ENCODE measurements around the gene AMBRA1.
"Not testable (repeated sequence)": the region's sequence is repeated elsewhere in the genome, so short reads cannot be mapped to it uniquely, and the experiment has no call there.

Gene AMBRA1

DNA sequence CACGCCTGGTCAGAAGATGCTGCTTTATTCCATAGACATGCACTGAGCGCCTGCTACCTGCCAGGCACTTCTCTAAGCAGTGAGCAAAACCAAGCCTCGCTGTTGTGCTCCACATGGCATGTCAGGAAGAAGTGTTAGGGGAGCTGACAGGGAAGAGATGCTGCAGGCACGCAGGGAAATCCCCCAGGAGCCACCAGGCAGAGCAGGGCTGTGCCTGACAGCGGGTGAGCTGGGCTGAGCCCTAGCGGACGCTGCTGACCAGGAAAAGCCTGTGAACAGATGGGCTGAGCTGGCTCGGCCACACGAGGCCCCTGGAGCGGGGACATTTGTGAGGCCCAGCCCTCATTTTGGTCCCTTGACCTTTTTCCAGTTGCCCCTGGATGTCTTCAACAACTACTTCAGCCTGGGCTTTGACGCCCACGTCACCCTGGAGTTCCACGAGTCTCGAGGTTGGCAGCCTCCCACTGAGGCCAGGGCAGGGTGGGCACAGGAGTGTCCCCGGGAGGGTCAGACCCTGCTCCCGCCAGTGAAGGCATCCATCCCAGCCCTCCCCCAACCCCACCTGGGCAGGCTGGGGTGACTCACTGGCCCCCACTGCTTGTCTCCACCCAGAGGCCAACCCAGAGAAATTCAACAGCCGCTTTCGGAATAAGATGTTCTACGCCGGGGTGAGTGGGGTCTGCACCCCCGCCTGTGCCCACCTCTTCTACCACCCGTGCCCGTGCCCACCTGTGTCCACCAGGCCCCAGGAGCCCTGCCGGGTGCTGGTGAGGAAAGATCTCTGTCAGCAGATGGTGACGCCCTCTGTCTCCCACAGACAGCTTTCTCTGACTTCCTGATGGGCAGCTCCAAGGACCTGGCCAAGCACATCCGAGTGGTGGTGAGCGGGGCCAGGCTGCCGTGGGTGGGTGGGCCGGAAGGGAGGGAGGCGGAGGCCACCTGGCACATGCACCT, 219.8 kb downstream of the AMBRA1 start:
- in situ Hi-C loops (cut with HindIII; ENCODE audit: low sequenced_read_pairs): no loop called here

DNA sequence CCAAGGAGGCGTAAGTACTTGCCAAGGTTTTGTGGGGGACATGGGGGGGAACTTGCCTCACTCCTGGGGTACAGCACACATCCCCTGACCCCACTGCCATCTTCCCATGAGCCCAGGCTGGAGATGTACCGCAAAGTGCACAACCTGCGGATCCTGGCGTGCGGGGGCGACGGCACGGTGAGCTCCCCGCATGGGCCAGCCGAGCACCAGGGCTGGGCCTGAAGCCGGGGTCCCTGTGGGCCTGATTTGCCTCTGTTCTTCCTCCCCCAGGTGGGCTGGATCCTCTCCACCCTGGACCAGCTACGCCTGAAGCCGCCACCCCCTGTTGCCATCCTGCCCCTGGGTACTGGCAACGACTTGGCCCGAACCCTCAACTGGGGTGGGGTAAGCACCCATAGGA, 221.3 kb downstream of the AMBRA1 start:
- in situ Hi-C loops (cut with HindIII; ENCODE audit: low sequenced_read_pairs): not testable (repeated sequence)

DNA sequence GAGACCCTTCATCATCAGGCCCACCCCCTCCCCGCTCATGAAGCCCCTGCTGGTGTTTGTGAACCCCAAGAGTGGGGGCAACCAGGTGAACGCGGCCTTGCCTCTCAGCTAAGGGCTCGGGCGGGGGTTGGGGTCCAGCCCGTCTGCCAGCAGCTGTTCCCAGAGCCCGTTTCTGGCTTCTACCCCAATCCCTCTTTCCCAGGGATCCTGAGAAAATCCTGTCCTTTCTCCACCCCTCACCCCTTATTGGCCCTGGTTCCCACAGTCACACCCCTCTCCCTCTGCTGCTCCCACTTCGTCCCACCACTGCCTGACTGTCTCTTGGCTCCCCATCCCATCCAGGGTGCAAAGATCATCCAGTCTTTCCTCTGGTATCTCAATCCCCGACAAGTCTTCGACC, 221.7 kb downstream of the AMBRA1 start:
- in situ Hi-C loops (cut with HindIII; ENCODE audit: low sequenced_read_pairs): no loop called here

GRCh38 chr11:46371262-46371661, 222.6 kb downstream of the AMBRA1 start:
- in situ Hi-C loops (cut with HindIII; ENCODE audit: low sequenced_read_pairs): not testable (repeated sequence)

DNA sequence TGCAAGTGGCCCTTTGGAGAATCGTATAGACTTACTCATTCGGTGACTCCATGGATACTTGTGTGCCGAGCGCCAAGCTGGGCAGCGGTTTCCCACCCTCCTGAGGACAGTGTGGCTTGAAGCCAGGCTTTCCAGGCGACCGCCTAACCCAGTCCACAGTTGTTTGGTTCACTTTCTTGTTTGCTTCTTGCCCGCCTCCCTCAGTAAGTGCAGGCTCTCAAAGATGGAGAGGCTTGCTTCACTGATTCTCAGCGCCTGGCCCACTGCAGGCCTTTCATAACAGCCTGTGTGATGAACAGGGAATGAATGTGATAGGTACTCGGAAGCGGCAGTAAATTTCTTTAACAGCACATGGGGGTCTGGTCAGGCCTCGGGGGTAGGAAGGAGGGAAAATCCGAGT, 223.6 kb downstream of the AMBRA1 start:
- in situ Hi-C loops (cut with HindIII; ENCODE audit: low sequenced_read_pairs): no loop called here

DNA sequence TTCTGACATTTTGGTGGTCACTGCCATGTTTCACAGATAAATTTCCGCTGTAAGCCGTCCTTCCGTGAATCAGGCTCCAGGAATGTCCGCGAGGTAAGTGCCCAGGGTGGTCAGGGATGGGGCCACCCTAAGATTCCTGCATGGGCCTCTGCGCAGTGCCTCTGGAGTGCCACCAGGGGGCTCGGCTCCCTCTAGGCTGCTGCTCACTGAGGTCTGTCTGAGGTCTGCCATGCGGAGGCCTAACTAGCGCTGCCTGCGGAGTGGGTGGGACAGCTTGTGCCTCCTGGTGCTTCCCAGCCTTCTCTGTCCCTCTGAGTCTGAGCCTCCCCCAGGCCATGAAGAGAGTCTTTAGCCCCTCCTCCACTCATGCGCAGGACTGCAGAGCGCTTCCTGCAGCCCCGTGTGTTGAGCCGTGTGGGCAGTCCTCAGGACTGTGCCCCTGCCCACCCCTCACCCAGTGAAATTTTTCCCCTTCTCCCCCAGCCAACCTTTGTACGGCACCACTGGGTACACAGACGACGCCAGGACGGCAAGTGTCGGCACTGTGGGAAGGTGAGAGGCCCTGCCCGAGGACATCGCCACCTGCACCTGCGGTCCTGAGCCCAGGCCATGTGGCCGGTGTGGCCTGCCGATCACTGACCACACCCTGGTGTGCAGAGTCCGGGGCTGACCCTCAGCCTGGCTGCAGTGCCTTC, 224.2 kb downstream of the AMBRA1 start:
- in situ Hi-C loops (cut with HindIII; ENCODE audit: low sequenced_read_pairs): no loop called here

DNA sequence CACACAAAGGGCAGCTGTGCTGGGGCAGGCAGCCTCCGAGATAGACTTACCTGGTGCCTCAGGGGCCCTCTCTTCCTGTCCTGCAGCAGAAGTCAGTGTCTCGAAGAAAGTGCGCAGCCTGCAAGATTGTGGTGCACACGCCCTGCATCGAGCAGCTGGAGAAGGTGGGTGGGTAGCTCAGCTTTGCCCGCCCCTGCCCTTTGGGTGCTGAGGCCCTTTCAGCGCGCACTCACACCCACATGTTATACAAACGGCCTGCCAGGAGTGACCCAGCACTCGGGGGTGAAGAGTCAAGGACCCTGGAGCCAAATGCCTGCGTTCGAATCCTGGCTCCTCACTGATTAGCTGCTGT, 225.9 kb downstream of the AMBRA1 start:
- in situ Hi-C loops (cut with HindIII; ENCODE audit: low sequenced_read_pairs): no loop called here

- in situ Hi-C loops (cut with HindIII; ENCODE audit: low sequenced_read_pairs): no loop called here
Measured at GRCh38 chr11:46367244-46367915, 226.4 kb downstream of the AMBRA1 start.

GRCh38 chr11:46366661-46367161, 227.1 kb downstream of the AMBRA1 start:
- in situ Hi-C loops (cut with HindIII; ENCODE audit: low sequenced_read_pairs): no loop called here

DNA sequence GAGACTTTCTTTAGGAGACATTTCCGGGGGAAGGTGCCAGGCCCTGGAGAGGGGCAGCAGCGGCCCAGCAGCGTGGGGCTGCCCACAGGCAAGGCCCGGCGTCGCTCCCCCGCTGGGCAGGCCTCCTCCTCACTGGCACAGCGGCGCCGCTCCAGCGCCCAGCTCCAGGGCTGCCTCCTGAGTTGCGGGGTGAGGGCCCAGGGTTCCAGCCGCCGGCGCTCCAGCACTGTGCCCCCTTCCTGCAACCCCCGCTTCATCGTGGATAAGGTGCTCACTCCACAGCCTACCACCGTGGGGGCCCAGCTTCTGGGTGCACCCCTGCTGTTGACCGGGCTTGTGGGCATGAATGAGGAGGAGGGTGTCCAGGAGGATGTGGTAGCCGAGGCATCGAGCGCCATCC, 227.6 kb downstream of the AMBRA1 start:
- in situ Hi-C loops (cut with HindIII; ENCODE audit: low sequenced_read_pairs): no loop called here

GRCh38 chr11:46364791-46365190, 229.0 kb downstream of the AMBRA1 start:
- in situ Hi-C loops (cut with HindIII; ENCODE audit: low sequenced_read_pairs): no loop called here

DNA sequence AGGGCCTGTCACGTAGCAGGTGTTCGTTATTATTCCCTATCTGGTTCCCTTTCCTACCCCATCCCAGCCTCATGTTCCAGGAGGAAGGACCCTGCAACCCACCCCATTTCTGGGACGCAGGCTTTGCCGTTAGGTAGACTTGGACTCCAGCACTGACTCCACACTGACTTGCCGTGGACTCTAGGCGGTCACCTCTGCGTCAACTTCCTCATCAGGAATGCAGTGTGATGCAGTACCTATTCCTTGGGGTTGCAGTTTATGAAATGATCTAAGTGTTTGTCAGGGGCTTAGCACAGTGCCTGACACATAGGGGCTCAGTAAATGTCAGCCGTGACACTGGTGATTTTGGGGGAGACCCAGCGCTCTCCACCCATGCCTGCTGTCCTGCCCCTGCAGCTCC, 229.8 kb downstream of the AMBRA1 start:
- in situ Hi-C loops (cut with HindIII; ENCODE audit: low sequenced_read_pairs): no loop called here

GRCh38 chr11:46363455-46364005, 230.3 kb downstream of the AMBRA1 start:
- in situ Hi-C loops (cut with HindIII; ENCODE audit: low sequenced_read_pairs): no loop called here

DNA sequence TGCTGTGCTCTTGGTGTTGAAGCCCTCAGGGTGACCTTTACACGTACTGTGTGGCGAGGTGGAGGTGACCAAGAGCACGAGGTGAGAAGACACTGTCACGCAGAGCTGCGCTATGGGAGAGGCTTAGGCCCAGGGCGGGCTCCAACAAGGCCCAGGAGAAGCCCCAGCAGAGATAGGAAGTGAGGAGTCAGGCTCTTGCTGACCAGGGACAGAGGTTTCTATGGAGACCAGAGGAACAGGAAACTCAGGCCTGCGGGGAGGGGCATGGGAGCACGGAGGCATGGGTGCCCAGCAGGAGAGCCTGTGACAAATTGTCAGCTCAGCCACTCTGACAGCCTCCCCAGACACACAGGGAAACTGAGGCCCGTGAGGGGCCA, 230.8 kb downstream of the AMBRA1 start:
- in situ Hi-C loops (cut with HindIII; ENCODE audit: low sequenced_read_pairs): no loop called here

DNA sequence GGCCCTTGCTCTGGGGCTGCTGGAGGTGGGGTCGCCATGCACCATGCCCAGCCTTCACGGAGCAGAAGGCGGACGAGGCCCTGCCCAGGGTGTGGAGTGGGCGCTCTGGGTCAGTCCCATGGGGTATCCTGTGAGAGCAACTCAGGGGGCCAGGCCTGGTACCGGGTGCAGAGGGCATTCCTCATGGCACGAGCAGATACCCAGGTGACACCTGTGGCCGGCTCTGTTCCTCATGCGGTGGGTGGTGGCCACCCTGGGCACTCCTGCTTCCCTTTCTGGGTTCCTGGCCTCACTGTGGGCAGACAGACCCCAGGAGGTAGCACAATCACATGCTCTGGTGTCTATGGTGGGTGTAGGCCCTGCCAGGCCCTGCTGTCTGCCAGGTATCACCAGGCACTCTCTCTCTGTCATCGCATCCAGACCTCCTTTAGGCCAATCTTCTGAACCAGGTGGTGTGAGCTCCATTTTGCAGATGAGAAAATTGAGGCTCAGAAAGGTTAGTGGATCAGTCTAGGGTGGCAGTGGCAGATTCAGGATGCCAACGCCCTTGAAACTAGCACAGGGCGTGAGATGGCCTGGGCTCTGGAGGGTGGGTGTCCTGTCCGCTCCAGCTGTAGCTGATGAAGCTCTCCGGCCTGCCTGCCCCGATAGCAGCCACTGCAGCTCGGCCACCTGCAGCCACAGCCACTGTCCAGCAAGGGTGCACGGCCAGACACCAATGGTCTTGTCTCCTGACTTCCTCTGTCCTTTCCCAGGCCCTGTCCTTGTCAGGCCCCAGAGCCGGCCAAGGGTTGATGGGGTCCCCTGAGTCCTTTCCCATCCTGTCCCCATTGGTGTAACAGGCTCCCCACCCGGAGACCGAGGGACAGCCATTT, 231.4 kb downstream of the AMBRA1 start:
- in situ Hi-C loops (cut with HindIII; ENCODE audit: low sequenced_read_pairs): no loop called here

- in situ Hi-C loops (cut with HindIII; ENCODE audit: low sequenced_read_pairs): no loop called here
Measured at GRCh38 chr11:46361283-46362155, 232.3 kb downstream of the AMBRA1 start.

GRCh38 chr11:46360878-46361277, 232.9 kb downstream of the AMBRA1 start:
- in situ Hi-C loops (cut with HindIII; ENCODE audit: low sequenced_read_pairs): no loop called here

DNA sequence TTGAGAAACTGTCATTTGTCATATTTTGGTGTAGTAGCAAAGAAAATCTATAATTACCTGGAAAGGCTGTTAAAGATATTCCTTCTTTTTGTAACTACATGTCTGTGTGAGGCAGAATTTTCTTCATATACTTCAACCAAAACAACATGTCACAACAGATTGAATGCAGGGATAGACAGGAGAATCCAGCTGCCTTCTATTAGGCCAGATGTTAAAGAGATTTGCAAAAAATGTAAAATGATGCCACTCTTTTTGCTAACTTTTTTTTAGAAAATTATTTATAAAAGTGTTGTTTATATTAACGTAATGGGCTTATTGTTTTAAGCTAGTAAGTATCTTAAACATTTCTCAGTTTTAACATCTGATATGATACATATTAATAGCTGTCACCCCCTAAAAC, 233.9 kb downstream of the AMBRA1 start:
- in situ Hi-C loops (cut with HindIII; ENCODE audit: low sequenced_read_pairs): no loop called here

DNA sequence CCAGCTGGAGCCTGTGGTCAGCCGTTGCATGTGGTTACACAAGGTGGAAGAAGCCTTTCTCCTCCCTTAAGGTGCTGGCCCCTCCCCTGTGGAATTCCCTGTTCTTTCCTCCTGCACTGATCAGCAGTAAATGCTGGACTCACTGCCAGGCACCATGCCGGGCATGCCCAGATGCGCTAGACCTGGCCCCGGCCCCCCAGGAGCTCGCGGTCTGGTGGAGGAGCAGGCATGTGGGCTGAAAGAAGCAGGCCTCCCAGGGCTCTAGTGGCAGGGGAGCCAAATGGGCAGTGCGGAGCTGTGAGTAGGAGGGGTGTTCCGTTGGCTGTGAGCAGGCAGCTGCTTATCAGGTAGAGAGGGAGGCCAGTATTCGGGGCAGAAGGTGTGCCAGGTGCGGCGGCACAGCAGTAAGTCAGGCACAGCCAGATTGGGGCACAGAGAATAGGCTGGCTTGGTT, 236.3 kb downstream of the AMBRA1 start:
- in situ Hi-C loops (cut with HindIII; ENCODE audit: low sequenced_read_pairs): no loop called here

All from endothelial cell of hepatic sinusoid (primary cell).